GM12891 (cell line): ENCODE data around the gene COL1A1.

Experiments used
- POLR2A ChIP-seq: IDR thresholded peaks from 2 replicates; pipeline ENCODE4 v1.6.1; 2011; ENCODE audit warnings: low read depth, low read length, control low read depth
- POU2F2 ChIP-seq: IDR thresholded peaks from 2 replicates; pipeline ENCODE4 v1.6.1; 2011; ENCODE audit warnings: low read depth, mild to moderate bottlenecking, control low read depth, low read length, moderate library complexity
- TAF1 ChIP-seq: IDR thresholded peaks from 2 replicates; pipeline ENCODE4 v1.6.1; 2011; ENCODE audit warnings: low read depth, low read length, control low read depth

- TF ChIP-seq TAF1 (no peak), POLR2A (no peak), POU2F2 (no peak)
These were observed 26.2 kb downstream of the COL1A1 start for GRCh38 chr17:50175035-50175807.
